Ramos (cell line): Measurements from ENCODE around the gene SCIMP.

Source experiments
- in situ Hi-C: fragments of 300-500 bp; cut with MboI; formaldehyde crosslinking; loops from one replicate; pipeline ENCODE4 v1.14.3; 2022; ENCODE audit warnings: low sequenced_read_pairs; ENCODE audit not compliant: unreplicated experiment

SCIMP gene

GRCh38 chr17:5234645-5235576, at the start of gene SCIMP:
Gene SCIMP, minus strand, starts transcription at chr17:5234860. Its CDS starts 105 bp downstream, at chr17:5234755.
- in situ Hi-C loops = loop anchor here (5.0 kb wide), 1 partner anchor 38 kb away; no protein-coding TSS in a partner anchor

GRCh38 chr17:5283571-5284315, 49.1 kb upstream of the SCIMP start:
- in situ Hi-C loops = no loop called here

DNA sequence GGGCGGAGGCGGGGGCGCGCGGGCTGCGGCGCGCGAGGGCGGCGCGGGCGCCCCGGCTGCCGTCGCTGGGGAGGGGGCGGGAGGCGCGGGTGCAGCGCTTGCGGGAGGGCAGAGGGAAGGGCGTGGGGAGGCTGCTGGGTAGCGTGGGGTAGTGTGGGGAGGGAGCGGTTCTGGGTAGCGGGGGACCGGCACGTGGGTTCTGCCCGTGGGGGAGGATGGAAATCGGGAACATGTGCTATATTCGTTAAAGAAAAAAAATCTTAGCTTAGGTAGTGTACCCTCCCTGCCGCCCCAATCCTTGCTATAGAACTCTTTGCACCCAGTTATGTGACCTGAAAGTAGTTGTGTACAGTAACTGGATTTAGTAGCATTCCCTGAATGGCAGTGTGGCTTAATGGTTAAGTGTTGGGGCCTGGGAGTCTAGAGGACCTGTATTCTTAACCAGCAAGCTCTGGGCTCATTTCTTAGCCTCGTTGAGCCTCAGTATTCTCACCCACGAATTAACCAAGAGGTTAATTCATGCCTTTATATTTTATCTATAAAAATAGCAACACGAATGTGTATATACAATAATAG, 48.1 kb upstream of the SCIMP start:
- in situ Hi-C loops = no loop called here

DNA sequence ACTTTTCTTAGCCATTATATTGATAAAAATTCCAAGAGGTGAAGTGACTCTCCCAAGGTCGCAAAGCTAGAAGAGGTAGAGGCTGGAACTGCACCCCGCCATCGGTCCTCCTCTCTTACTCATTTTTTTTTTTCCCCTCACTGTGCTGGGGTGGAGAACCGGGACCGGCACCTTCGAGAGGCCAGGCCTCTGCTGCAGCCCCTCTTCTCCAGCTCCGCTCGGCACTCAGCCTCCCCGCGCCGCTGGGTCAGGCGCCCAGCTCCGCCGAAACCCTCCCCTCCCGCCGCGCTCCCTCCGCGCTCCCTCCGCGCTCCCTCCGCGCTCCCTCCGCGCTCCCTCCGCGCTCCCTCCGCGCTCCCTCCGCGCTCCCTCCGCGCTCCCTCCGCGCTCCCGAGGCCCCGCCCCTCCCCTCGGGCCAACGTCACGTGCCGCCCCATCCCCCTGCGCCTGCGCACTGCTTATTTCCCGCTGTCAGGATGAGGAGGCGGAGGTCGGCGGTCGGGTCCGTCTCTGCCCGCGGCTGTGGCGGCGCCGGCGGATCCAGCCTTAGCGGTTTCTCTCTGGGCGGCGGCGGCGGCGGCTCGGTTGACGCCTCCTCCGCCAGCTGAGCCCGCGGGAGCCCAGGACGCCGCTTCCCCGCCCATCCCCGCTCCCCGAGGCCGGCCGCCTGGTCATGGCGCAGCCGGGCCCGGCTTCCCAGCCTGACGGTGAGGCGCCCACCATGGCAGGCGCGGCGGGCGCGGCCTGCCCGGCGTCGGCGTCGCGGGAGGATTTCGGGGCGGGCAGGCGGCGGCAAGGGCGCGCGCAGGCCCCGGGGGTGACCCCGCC, 47.4 kb upstream of the SCIMP start, which contains the start of gene RABEP1:
Gene RABEP1, plus strand, starts transcription at position 471 of the 828 bp plus-strand sequence. Its CDS starts 203 bp downstream, at position 674.
- in situ Hi-C loops = no loop called here

DNA sequence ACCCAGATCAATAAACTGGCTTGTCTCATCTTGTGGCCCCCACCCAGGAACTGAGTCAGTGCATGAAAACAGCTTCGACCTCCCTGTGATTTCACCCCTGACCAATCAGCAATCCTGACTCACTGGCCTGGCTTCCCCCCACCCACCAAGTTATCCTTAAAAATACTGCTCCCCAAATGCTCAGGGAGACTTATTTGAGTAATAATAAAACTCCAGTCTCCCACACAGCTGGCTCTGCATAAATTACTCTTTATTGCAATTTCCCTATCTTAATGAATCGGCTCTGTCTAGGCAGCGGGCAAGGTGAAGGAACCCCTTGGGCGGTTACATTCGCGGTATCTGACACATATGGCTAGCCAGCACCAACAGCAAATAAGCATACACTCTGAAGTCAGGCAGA, 37.7 kb upstream of the SCIMP start:
- in situ Hi-C loops = no loop called here

DNA sequence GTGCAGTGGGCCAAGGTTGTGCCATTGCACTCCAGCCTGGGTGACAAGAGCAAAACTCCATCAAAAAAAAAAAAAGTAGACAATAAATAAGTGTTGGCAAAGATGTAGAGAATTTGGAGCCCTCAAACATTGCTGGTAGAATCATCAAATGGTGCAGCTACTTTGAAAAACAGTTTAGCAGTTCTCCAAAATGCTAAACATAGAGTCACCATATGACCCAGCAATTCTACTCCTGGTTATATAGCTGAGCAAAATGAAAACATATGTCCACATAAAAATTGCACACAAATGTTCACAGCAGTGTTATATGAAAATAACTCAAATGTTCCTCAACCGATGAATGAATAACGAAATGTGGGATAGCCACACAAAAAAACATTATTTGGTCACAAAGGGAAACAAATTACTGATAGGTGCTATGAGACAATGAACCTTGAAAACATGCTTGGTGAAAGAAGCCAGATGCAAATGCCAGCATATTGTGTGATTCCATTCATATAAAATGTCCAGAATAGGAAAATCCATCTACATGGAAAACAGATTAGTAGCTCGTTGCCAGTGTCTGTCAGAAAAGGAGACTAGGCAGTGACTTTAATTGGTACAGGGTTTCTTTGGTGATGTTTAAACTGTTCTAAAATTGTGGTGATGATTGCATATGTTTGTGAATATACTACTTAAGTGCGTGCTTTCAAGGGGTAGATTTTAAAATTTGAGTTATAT, 34.7 kb upstream of the SCIMP start:
- in situ Hi-C loops = no loop called here

DNA sequence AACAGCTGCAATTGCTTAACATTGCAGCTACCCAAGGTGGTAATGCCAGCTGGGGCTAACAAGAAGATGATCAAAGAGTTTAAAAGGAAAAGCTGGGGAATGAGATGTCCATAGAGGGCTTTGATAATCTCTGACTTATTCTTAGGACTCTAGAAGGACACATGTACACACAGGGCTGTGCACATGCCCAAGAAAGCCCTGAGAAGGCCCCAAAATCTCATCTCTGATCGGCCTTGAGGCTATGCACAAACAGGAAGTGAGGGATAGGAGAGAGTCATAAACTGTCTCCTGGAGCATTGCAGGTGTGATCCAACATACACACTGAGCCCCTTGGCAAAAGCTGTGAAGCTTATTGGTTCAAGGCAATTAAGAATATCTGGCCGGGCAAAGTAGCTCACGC, 30.2 kb upstream of the SCIMP start:
- in situ Hi-C loops = no loop called here

DNA sequence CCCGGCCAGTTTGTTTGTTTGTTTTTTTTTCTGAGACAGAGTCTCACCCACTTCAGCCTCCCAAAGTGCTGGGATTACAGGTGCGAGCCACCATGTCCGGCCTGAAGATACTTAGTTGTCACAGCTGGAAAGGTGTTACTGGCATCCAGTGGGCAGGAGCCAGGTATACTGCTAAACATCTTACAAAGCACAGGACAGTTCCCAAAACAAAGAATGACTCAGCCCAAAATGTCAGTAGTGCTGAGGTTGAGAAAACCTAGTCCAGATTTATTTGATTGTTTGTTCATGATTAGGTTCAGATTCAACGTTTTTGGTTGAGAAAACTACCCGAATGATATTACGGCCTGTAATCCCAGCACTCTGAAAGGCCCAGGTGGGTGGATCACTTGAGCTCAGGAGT, 28.8 kb upstream of the SCIMP start:
- in situ Hi-C loops = no loop called here

DNA sequence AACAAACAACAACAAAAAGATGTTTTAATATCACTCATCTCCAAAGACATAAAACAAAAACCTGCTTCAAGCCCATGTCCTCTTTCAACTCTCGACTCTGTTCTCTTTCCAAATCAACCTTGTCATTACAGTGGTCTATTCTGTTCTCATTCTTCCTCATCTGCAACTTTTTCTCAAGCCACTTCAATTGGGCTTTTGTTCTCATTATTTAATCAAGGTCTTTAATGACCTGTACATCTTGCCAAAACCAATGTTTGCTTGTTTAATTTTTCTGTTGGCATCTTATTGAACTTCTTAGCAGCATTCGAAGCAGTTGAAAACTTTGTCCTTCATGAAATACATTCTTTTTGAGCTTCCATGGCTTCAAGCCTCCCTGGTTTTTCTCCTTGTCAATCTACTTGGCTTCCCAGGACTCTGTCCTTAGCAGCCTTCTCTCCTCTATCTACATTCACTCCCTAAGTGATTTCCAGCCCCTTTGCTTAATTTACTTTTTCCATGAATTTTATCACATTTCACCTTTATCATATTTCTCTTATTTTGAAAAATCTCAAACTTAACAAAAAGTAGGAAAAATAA, 27.8 kb upstream of the SCIMP start:
- in situ Hi-C loops = no loop called here

- in situ Hi-C loops = no loop called here
Observed at GRCh38 chr17:5260542-5260941, 25.9 kb upstream of the SCIMP start.

- in situ Hi-C loops = no loop called here
Observed at GRCh38 chr17:5257124-5257523, 22.5 kb upstream of the SCIMP start.

DNA sequence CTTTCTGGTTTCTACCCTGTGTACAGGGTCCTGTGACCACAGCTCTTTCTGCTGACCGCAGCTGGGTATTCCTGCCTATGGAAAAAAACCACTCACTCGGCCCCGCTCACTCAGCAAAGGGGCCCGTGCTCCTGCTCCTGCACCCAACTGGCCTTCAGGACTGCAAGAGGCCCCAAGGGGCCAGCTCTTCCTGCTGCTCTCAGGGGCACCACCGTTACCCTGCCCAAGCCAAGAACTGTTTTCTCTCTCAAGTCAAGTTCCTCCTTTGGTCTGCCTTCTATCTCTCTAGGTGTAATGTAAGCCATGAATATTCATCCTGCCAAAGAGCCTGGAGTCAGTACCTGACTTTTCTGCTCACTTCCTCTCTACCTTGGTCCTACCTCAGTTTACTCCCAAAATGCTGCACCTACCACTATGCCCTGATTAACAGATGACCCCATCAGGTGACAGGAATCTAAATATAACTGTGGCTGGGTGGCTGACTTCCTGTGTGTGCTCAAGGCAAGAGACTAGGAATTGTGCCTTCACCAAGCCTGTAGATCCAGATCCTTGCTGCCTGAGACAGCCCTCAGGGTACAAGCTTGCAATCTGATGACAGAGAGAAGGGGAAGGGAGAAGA, 20.4 kb upstream of the SCIMP start:
- in situ Hi-C loops = no loop called here

DNA sequence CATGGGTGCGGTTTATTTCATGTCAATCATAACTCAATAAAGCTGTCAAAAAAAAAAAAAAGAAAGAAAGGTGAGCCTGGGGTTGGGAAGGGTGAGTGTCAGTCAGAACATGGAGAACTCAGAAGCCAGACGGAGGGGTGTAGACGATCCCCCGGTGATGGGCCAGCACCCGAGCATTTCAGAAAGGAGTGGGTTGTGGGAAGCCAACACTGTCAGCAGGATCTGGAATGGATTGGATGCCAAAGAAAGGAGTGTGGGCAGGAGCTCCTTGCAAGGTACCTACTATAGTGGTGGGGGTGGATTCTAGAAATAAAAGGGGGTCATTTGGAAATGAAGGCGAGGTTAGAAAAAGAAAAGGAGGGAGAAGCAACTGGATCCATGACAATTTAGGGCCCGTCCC, 19.8 kb upstream of the SCIMP start:
- in situ Hi-C loops = no loop called here

DNA sequence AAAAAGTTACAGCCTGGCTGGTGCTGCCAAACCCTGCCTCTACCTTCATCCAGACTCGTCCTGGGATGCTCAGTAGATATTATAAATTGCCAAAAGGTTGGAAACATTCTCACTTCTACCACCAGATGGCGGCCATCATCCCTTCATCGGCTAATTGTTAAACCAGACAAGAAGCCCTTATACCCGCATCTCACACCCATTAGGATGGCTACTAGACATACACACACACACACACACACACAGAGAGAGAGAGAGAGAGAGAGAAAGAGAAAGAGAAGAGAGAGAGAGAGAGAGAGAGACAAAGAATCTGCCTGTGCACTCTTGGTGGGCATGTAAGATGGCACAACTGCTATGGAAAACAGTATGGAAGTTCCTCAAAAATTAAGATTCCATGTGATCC, 15.0 kb upstream of the SCIMP start:
- in situ Hi-C loops = no loop called here

- in situ Hi-C loops = no loop called here
Observed at GRCh38 chr17:5248821-5249479, 14.3 kb upstream of the SCIMP start.

- in situ Hi-C loops = no loop called here
Observed at GRCh38 chr17:5247621-5248020, 13.0 kb upstream of the SCIMP start.

- in situ Hi-C loops = no loop called here
Observed at GRCh38 chr17:5241861-5242671, 7.4 kb upstream of the SCIMP start.
